GM18498 (cell line): Measurements from ENCODE around the gene KCNQ4.

ENCODE experiments used
- ATAC-seq: cut with Tn5 transposase; IDR thresholded peaks from one replicate; pipeline ENCODE4 v1.9.1; 2021; ENCODE audit warnings: mild to moderate bottlenecking, moderate library complexity; ENCODE audit not compliant: unreplicated experiment

The KCNQ4 gene

GRCh38 chr1:40783001-40783905 is at the start of gene KCNQ4:
KCNQ4 (plus strand) TSS chr1:40783787; CDS start chr1:40784094, 307 bp downstream.
- no peak for ATAC-seq

GRCh38 chr1:40734882-40735628 is 48.5 kb upstream of the KCNQ4 start:
- ATAC-seq = no peak

- no peak for ATAC-seq
Measured at GRCh38 chr1:40736085-40736531, 47.5 kb upstream of the KCNQ4 start.

- no peak for ATAC-seq
Measured at GRCh38 chr1:40738831-40739230, 44.8 kb upstream of the KCNQ4 start.

- no peak for ATAC-seq
Measured at GRCh38 chr1:40739455-40740008, 44.1 kb upstream of the KCNQ4 start.

GRCh38 chr1:40740039-40740996 is 43.3 kb upstream of the KCNQ4 start:
- no peak for ATAC-seq

- ATAC-seq = no peak
Measured at GRCh38 chr1:40740997-40741736, 42.4 kb upstream of the KCNQ4 start.

GRCh38 chr1:40742363-40743061 is 41.1 kb upstream of the KCNQ4 start:
- ATAC-seq = no peak

- ATAC-seq = no peak
Measured at GRCh38 chr1:40743452-40743851, 40.1 kb upstream of the KCNQ4 start.

- ATAC-seq = no peak
Measured at GRCh38 chr1:40743860-40744259, 39.7 kb upstream of the KCNQ4 start.

- ATAC-seq = no peak
Measured at GRCh38 chr1:40745176-40745575, 38.4 kb upstream of the KCNQ4 start.

GRCh38 chr1:40746344-40747090 is 37.1 kb upstream of the KCNQ4 start:
- ATAC-seq = no peak

- no peak for ATAC-seq
Measured at GRCh38 chr1:40748841-40749718, 34.5 kb upstream of the KCNQ4 start.

- ATAC-seq = no peak
Measured at GRCh38 chr1:40749817-40750216, 33.8 kb upstream of the KCNQ4 start.

GRCh38 chr1:40750451-40750908 is 33.1 kb upstream of the KCNQ4 start:
- no peak for ATAC-seq

GRCh38 chr1:40751802-40752201 is 31.8 kb upstream of the KCNQ4 start:
- no peak for ATAC-seq

- no peak for ATAC-seq
Measured at GRCh38 chr1:40753142-40753882, 30.3 kb upstream of the KCNQ4 start.
